LNCaP clone FGC (cell line): ENCODE results near the gene THAP4.

Source experiments
- DNase-seq: peaks from one replicate; pipeline ENCODE4 v3.0.0-alpha.2; 2011; ENCODE audit warnings: low read depth
- H3K4me3 ChIP-seq: 2 replicates; pipeline ENCODE4 v1.5.1; 2011; ENCODE audit warnings: mild to moderate bottlenecking, low read depth, low read length, control low read depth
- TF ChIP-seq, protein P1 (sequence below): IDR thresholded peaks from 2 replicates; pipeline ENCODE4 v1.5.1; 2012; ENCODE audit warnings: mild to moderate bottlenecking; ENCODE audit not compliant: control insufficient read depth, insufficient read depth; ENCODE audit errors: extremely low read depth

The THAP4 gene

DNA sequence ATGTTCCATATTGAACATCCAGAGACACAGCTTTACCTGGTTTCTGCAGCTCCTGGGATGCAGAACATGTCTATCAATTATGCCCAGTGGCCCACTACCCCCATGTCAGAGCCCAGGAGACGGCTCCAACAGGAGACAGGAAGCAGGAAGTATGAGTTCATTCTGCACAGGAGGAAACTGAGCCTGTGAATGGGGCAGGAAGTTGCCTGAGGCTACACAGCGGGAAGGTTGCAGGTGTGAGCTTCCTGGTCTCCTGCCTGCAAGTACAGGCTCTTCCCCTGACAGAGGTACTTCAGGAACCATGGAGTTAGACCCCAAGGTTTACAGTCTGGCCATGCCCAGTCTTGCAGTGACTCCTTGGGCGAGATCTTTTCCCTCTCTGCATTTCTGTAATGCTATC is 81.2 kb downstream of the THAP4 start:
- H3K4me3 ChIP-seq: no peak overlapping the region
- TF ChIP-seq, protein P1, sequence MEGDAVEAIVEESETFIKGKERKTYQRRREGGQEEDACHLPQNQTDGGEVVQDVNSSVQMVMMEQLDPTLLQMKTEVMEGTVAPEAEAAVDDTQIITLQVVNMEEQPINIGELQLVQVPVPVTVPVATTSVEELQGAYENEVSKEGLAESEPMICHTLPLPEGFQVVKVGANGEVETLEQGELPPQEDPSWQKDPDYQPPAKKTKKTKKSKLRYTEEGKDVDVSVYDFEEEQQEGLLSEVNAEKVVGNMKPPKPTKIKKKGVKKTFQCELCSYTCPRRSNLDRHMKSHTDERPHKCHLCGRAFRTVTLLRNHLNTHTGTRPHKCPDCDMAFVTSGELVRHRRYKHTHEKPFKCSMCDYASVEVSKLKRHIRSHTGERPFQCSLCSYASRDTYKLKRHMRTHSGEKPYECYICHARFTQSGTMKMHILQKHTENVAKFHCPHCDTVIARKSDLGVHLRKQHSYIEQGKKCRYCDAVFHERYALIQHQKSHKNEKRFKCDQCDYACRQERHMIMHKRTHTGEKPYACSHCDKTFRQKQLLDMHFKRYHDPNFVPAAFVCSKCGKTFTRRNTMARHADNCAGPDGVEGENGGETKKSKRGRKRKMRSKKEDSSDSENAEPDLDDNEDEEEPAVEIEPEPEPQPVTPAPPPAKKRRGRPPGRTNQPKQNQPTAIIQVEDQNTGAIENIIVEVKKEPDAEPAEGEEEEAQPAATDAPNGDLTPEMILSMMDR: no peak
- no peak for DNase-seq

DNA sequence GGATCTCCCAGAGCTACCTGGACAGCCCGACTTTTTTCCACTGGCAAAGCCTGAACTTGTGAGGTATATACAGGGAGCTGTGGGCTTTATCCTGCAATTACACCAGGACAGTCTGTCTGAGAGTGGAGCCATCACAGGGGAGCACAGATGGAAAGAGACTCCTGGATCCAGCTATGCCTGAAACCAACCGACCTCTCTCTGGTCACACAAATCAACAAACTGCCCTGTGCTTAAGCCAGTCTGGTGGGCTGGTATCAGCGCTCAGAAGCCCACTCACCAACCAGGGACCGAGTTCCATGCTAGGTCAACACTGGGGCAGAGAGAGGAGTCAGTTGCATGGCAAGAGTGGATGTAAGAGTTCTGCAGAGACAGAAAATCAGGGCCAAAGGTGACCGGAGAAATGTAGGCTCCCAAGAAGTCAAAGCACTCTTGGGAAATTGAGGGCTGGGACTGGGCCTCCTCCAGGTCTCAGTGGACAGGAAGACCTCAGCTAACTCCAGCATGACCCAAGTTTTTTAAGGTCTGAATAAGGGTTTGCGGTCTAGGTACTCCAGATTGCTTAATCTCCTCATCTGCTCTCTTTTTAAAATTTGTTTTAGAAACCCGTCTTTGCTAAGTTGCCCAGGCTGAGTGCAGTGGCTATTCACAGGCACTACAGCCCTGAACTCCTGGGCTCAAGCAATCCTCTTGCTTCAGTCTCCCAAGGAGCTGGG is 82.2 kb downstream of the THAP4 start:
- H3K4me3 ChIP-seq: no peak overlapping the region
- TF ChIP-seq, protein P1: no peak
- DNase-seq: no peak

DNA sequence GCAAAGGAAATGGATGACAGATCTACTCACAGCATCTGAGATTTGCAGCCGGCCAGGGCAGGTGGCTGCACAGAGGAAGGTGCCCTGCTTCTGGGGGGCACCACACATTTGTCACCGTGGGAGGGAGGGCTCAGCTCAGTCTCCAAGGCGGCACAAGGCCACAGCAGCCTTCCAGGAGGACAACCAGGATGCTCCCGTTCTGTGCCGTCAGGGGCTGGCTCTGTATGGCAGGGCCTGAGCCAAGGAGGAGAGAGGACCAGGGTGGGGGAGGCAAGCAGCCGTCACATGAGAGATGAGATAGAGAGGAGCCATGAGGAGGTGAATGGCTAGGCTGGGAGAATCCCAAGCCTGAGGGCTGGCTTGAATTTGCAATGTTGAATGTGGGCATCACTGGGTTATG is 83.0 kb downstream of the THAP4 start:
- TF ChIP-seq, protein P1: no peak
- no peak overlapping the region for H3K4me3 ChIP-seq
- no peak for DNase-seq

DNA sequence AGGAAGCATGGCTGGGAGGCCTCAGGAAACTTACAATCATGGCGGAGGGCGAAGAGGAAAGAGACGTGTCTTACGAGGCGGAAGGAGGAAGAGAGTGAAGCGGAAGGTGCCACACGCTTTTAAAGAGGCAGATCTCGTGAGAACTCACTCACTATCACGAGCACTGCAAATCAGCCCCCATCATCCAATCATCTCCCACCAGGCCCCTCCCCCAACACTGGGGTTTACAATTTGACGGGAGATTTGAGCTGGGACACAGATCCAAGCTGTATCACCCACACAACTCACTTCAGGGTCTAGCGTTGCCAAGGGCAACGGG is 83.5 kb downstream of the THAP4 start:
- no peak for DNase-seq
- H3K4me3 ChIP-seq: no peak overlapping the region
- TF ChIP-seq, protein P1: no peak

DNA sequence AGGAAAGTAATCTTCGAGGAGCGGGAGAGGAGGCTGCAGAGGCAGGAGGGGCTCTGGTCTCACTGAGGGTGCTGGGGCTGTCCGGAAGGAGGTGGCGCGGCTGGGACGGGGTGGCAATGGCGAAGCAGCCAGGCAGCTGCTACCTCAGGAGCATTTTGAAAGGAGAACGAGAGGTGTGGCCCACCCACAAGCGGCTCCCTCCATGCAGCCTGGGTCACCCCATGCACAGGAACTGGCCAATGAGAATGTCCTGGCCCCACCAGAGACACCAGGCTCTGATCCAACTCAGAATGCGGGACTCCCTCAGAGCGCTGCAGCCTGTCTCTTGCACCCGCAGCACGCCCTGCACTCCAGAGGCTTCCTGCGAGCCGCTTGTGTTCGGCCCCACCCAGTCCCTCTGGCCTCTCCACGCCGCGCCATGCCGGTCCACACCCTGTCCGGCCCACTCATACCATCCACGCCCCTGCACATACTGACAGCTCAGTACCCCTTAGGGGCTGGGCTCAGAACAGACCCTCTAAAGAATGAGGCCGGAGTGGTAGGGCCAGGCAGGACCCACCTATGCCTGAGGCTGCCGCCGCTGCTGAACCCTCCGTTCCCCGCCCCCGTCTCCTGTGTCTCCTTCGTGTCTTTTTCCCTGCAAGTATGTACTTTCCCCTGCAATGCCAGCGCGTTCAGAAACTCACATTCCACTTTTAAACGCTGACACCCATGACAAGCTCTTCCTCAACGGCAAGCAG is 84.8 kb downstream of the THAP4 start:
- no peak overlapping the region for H3K4me3 ChIP-seq
- TF ChIP-seq, protein P1: no peak
- DNase-seq: no peak

DNA sequence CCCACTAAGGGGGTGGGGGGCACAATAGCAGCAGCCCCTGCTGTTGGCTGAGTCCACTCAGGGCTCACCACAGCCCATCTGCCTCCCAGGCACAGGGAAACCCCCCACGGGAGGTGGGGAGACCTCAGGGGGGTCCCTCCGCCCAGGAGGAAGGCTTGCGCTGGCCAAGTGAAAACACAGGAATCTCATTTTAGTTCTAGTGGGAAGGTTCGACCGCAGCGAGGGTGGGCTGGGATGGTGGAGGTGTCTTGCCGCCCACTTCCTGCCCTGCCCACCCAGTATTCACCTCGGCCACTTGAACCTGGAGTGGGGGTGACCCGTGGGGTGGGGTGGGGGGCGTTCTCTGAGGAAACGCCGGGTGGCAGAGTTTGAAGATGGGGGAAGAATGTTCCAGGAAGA is 85.4 kb downstream of the THAP4 start:
- TF ChIP-seq, protein P1: no peak
- DNase-seq: no peak
- no peak overlapping the region for H3K4me3 ChIP-seq
